CD4-positive, alpha-beta memory T cell (primary cell): Measurements from ENCODE around the gene GYG2. TPM values are rescaled to one million over a fixed set of nuclear protein-coding genes. Genes with fewer than 3 reads are reported as not detected.

Source experiments
- CTCF ChIA-PET: fragments of 350-600 bp; sonication (Branson Sonifier 250); formaldehyde crosslinking; loops from one replicate; lab custom pipeline; 2021; ENCODE audit warnings: inconsistent platforms; ENCODE audit not compliant: partially characterized antibody; lab: Charles Lee
- POLR2A ChIA-PET: fragments of 350-600 bp; sonication (Branson Sonifier 250); formaldehyde crosslinking; loops from one replicate; lab custom pipeline; 2021; ENCODE audit not compliant: partially characterized antibody; lab: Charles Lee
- DNase-seq, 5 donors: peaks; one replicate each; pipeline versions ENCODE4 v3.0.0 to v3.0.0-alpha.2; 2020 to 2022; ENCODE audit warnings: mixed read lengths in 1 of 5
- H3K27ac ChIP-seq: one replicate; pipeline ENCODE4 v1.7.0; 2013; ENCODE audit warnings: low read depth, low read length
- H3K27me3 ChIP-seq: 2 replicates; pipeline ENCODE4 v1.7.0; 2013; ENCODE audit warnings: mild to moderate bottlenecking, low read length, moderate library complexity; ENCODE audit not compliant: insufficient read depth
- H3K36me3 ChIP-seq: 2 replicates; pipeline ENCODE4 v1.7.0; 2013; ENCODE audit warnings: mild to moderate bottlenecking, low read length, moderate library complexity; ENCODE audit not compliant: insufficient read depth
- H3K4me1 ChIP-seq: 2 replicates; pipeline ENCODE4 v1.7.0; 2013; ENCODE audit warnings: mild to moderate bottlenecking, low read length, moderate library complexity; ENCODE audit not compliant: insufficient read depth
- H3K4me3 ChIP-seq, 2 donors: one replicate each; pipeline ENCODE4 v1.7.0; 2013; ENCODE audit warnings: low read length in 2 of 2, mild to moderate bottlenecking in 1 of 2
- H3K9me3 ChIP-seq, 2 donors: one replicate each; pipeline ENCODE4 v1.7.0; 2013; ENCODE audit warnings: low read length in 2 of 2, control low read depth in 1 of 2; ENCODE audit not compliant: control insufficient read depth in 1 of 2
- H3K27ac Mint-ChIP-seq, 7 donors: one replicate each; pipeline ENCODE4 v1.8.0; 2020 to 2021; ENCODE audit warnings: mixed read lengths in 7 of 7, mild to moderate bottlenecking in 6 of 7, inconsistent platforms in 3 of 7, moderate library complexity in 3 of 7
- H3K27me3 Mint-ChIP-seq, 2 donors: one replicate each; pipeline ENCODE4 v1.8.0; 2020 to 2021; ENCODE audit warnings: mixed read lengths in 2 of 2
- H3K36me3 Mint-ChIP-seq, 2 donors: one replicate each; pipeline ENCODE4 v1.8.0; 2020 to 2021; ENCODE audit warnings: mixed read lengths in 2 of 2, inconsistent platforms in 1 of 2, mild to moderate bottlenecking in 1 of 2
- H3K4me1 Mint-ChIP-seq, 4 donors: one replicate each; pipeline ENCODE4 v1.8.0; 2020 to 2021; ENCODE audit warnings: mixed read lengths in 4 of 4, mild to moderate bottlenecking in 1 of 4
- H3K4me3 Mint-ChIP-seq, 8 donors: one replicate each; pipeline ENCODE4 v1.8.0; 2020 to 2021; ENCODE audit warnings: mixed read lengths in 8 of 8, mild to moderate bottlenecking in 7 of 8, moderate library complexity in 6 of 8, inconsistent platforms in 3 of 8
- H3K9me3 Mint-ChIP-seq, 8 donors: one replicate each; pipeline ENCODE4 v1.8.0; 2020 to 2021; ENCODE audit warnings: mixed read lengths in 8 of 8, mild to moderate bottlenecking in 5 of 8, inconsistent platforms in 3 of 8, moderate library complexity in 1 of 8
- intact Hi-C: fragments of 100-400 bp; cut with micrococcal nuclease; formaldehyde crosslinking; loops from one replicate; pipeline ENCODE4 v1.15.1; 2023
- polyA plus RNA-seq, 2 donors: library from polyadenylated mRNA; unstranded; fragments of 300-500 nt; fragmentation: Illumina TruSeq; gene quantifications; one replicate each; pipeline ENCODE4 v1.2.3, GENCODE V29; 2021
- total RNA-seq, 2 experiments: library from RNA; stranded (reverse); gene quantifications; one replicate each; pipeline ENCODE4 v1.2.3, GENCODE V29; 2021

The GYG2 gene
- total and polyA plus RNA-seq, 4 experiments from 2014 or later, result not detected

DNA sequence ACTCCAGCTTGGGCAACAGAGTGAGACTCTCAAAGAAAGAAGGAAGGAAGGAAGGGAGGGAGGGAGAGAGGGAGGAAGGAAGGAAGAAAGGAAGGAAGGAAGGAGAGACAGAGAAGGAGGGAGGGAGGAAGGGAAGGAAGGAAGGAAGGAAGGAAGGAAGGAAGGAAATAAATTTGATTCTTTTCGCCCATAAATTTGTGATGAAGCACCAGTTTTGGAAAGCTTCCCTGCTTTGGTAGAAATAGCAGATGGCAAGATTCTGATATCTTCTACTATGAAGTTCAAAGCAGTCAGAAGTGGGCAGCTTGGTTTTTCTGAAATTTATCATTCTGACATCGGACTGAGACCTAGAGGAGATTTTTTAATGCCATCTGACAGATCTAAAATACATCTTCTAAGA lies 11.7 kb upstream of the GYG2 start:
- no peak overlapping the region for H3K4me3 Mint-ChIP-seq
- H3K27ac ChIP-seq, result no peak overlapping the region
- H3K27ac Mint-ChIP-seq, result no peak overlapping the region
- peaks cover 0 to 11% (median 6%) of the 10 kb centered on the region in 4 donors for H3K4me1 Mint-ChIP-seq
- no peaks in the 10 kb centered on the region for H3K9me3 Mint-ChIP-seq
- no peaks in the 10 kb centered on the region for H3K36me3 Mint-ChIP-seq
- CTCF ChIA-PET, result no interaction called here
- no peak overlapping the region for H3K4me3 ChIP-seq
- no peaks in the 10 kb centered on the region for H3K4me1 ChIP-seq
- intact Hi-C loops, result no loop called here
- no peaks in the 10 kb centered on the region for H3K9me3 ChIP-seq
- no peaks in the 10 kb centered on the region for H3K36me3 ChIP-seq
- POLR2A ChIA-PET, result no interaction called here
- peaks cover 3% of the 10 kb centered on the region in 2 donors for H3K27me3 Mint-ChIP-seq
- no peak for DNase-seq
- H3K27me3 ChIP-seq, result no peaks in the 10 kb centered on the region

DNA sequence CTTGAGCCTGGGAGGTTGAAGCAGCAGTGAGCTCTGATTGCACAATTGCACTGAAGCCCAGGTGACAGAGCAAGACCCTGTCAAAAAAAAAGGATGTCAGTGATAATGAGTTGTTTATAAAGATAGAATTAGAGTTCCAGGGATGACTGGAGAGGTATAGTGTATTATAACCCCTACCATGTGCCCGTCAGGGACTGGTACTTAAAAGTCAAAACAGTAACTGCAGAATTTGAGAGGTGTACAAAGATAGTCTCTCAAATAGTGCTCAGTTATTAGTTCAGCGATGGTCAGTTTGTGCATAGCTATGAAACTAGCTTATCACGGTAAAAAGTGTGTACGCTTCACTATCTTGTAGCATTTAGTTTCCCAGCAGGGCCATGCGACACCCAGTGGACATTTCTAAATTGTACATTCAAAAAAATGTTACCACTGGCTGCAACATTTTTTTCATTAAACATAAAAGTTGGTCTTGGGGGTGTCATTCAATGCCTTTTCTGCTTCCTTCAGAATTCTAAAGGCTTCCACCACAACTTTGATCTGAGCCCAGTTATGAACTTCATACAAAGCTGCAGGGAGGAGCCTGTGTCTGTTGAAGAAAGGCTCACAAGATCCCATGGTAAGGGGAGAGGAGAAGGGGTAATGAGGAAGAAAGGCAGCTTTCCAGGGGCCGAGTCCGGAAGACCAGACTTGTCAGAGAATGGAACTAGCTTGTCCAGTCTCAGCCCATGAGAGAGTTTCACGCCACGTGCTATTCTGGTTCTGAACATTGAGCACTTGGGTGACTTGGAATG lies 9.2 kb upstream of the GYG2 start:
- no peak overlapping the region for H3K27ac Mint-ChIP-seq
- DNase-seq, result peak in 1 of 5 donors; percentile 2
- POLR2A ChIA-PET, result no interaction called here

GRCh38 chrX:2820136-2820771 lies 8.5 kb upstream of the GYG2 start:
- H3K27me3 Mint-ChIP-seq, result peaks cover 2 to 8% of the 10 kb centered on the region in 2 donors
- Histone ChIP-seq H3K4me1 (no peaks in the 10 kb centered on the region), H3K9me3 (no peaks in the 10 kb centered on the region), H3K27me3 (no peaks in the 10 kb centered on the region), H3K27ac (no peak overlapping the region), H3K36me3 (no peaks in the 10 kb centered on the region), H3K4me3 (no peak overlapping the region)
- H3K36me3 Mint-ChIP-seq, result no peaks in the 10 kb centered on the region
- ChIA-PET CTCF (interaction anchor here (1.2 kb wide), 1 partner anchor 12 kb away, joined by 3 read pairs; no protein-coding TSS in a partner anchor), POLR2A (no interaction called here)
- intact Hi-C loops, result no loop called here
- H3K4me1 Mint-ChIP-seq, result peaks cover 0 to 7% (median 4%) of the 10 kb centered on the region in 4 donors
- H3K27ac Mint-ChIP-seq, result no peak overlapping the region
- peak overlapping the region in 1 of 8 donors; percentile 32 for H3K4me3 Mint-ChIP-seq
- no peaks in the 10 kb centered on the region for H3K9me3 Mint-ChIP-seq
- no peak for DNase-seq

More for the DNA sequence above, 9.2 kb upstream of the GYG2 start:
- intact Hi-C loops, result no loop called here
- no peaks in the 10 kb centered on the region for H3K9me3 Mint-ChIP-seq
- no peak overlapping the region for H3K4me3 ChIP-seq
- H3K9me3 ChIP-seq, result no peaks in the 10 kb centered on the region
- H3K36me3 ChIP-seq, result no peaks in the 10 kb centered on the region
- H3K4me1 ChIP-seq, result no peaks in the 10 kb centered on the region
- no peaks in the 10 kb centered on the region for H3K36me3 Mint-ChIP-seq
- no peak overlapping the region for H3K4me3 Mint-ChIP-seq
- no peak overlapping the region for H3K27ac ChIP-seq
- H3K4me1 Mint-ChIP-seq, result peaks cover 0 to 7% (median 4%) of the 10 kb centered on the region in 4 donors
- H3K27me3 ChIP-seq, result no peaks in the 10 kb centered on the region
- peaks cover 2 to 8% of the 10 kb centered on the region in 2 donors for H3K27me3 Mint-ChIP-seq
- CTCF ChIA-PET, result interaction anchor here (1.2 kb wide), 1 partner anchor 12 kb away, joined by 3 read pairs; no protein-coding TSS in a partner anchor

GRCh38 chrX:2823795-2824386 lies 4.8 kb upstream of the GYG2 start:
- Mint-ChIP-seq H3K4me1 (peaks cover 0 to 7% (median 4%) of the 10 kb centered on the region in 4 donors), H3K9me3 (no peaks in the 10 kb centered on the region), H3K27ac (no peak overlapping the region), H3K4me3 (no peak overlapping the region), H3K27me3 (peaks cover 2 to 7% of the 10 kb centered on the region in 2 donors), H3K36me3 (no peaks in the 10 kb centered on the region)
- no peak overlapping the region for H3K4me3 ChIP-seq
- no peaks in the 10 kb centered on the region for H3K9me3 ChIP-seq
- POLR2A ChIA-PET, result no interaction called here
- CTCF ChIA-PET, result no interaction called here
- no peaks in the 10 kb centered on the region for H3K36me3 ChIP-seq
- H3K27ac ChIP-seq, result no peak overlapping the region
- intact Hi-C loops, result no loop called here
- H3K27me3 ChIP-seq, result no peaks in the 10 kb centered on the region
- no peak for DNase-seq
- H3K4me1 ChIP-seq, result no peaks in the 10 kb centered on the region

GRCh38 chrX:2824886-2825285 lies 3.8 kb upstream of the GYG2 start:
- ChIA-PET POLR2A (no interaction called here), CTCF (no interaction called here)
- DNase-seq, result no peak
- H3K4me3 Mint-ChIP-seq, result no peak overlapping the region
- H3K4me1 ChIP-seq, result no peaks in the 10 kb centered on the region
- no peaks in the 10 kb centered on the region for H3K27me3 ChIP-seq
- H3K27me3 Mint-ChIP-seq, result peaks cover 2 to 7% of the 10 kb centered on the region in 2 donors
- H3K9me3 Mint-ChIP-seq, result no peaks in the 10 kb centered on the region
- no peaks in the 10 kb centered on the region for H3K36me3 Mint-ChIP-seq
- no peaks in the 10 kb centered on the region for H3K36me3 ChIP-seq
- no peak overlapping the region for H3K4me3 ChIP-seq
- H3K9me3 ChIP-seq, result no peaks in the 10 kb centered on the region
- no peak overlapping the region for H3K27ac Mint-ChIP-seq
- intact Hi-C loops, result no loop called here
- peaks cover 0 to 7% (median 4%) of the 10 kb centered on the region in 4 donors for H3K4me1 Mint-ChIP-seq
- no peak overlapping the region for H3K27ac ChIP-seq

GRCh38 chrX:2828959-2829411 lies 255 bp downstream of the GYG2 start:
- Mint-ChIP-seq H3K9me3 (no peaks in the 10 kb centered on the region), H3K4me3 (no peak overlapping the region), H3K27me3 (peaks cover 9 to 10% of the 10 kb centered on the region in 2 donors), H3K27ac (no peak overlapping the region), H3K36me3 (no peaks in the 10 kb centered on the region), H3K4me1 (no peaks in the 10 kb centered on the region)
- POLR2A ChIA-PET, result no interaction called here
- H3K36me3 ChIP-seq, result no peaks in the 10 kb centered on the region
- CTCF ChIA-PET, result no interaction called here
- no peak overlapping the region for H3K4me3 ChIP-seq
- intact Hi-C loops, result no loop called here
- no peaks in the 10 kb centered on the region for H3K27me3 ChIP-seq
- DNase-seq, result no peak
- no peak overlapping the region for H3K27ac ChIP-seq
- no peaks in the 10 kb centered on the region for H3K9me3 ChIP-seq
- no peaks in the 10 kb centered on the region for H3K4me1 ChIP-seq
